BJ (cell line): ENCODE results near the gene GPR137B. TPM values are rescaled to one million over a fixed set of nuclear protein-coding genes. Genes with fewer than 3 reads are reported as not detected.

Experiments
- CTCF ChIA-PET: fragments of 350-600 bp; formaldehyde crosslinking; extraction: SDS; loops from one replicate; lab custom pipeline; 2021; ENCODE audit warnings: antibody characterized with exemption, inconsistent platforms; lab: Yijun Ruan, JAX
- POLR2A ChIA-PET: fragments of 300-600 bp; sonication (Branson Sonifier 250); formaldehyde crosslinking; extraction: SDS; loops from one replicate; lab custom pipeline; 2021; ENCODE audit warnings: antibody characterized with exemption; lab: Charles Lee
- DNase-seq: peaks from one replicate; pipeline ENCODE4 v3.0.0-alpha.2; 2011; ENCODE audit warnings: low read depth
- H3K27me3 ChIP-seq: 2 replicates; pipeline ENCODE4 v1.6.0; 2011; ENCODE audit warnings: low read length; ENCODE audit not compliant: control insufficient read depth, insufficient read depth
- H3K36me3 ChIP-seq: 2 replicates; pipeline ENCODE4 v1.5.1; 2011; ENCODE audit warnings: low read length; ENCODE audit not compliant: control insufficient read depth, insufficient read depth
- H3K4me3 ChIP-seq: 2 replicates; pipeline ENCODE4 v1.5.1; 2011; ENCODE audit warnings: low read depth, mild to moderate bottlenecking, control low read depth, low read length
- CTCF ChIP-seq: IDR thresholded peaks from 2 replicates; pipeline ENCODE4 v1.5.1; 2011; ENCODE audit warnings: low read depth, mild to moderate bottlenecking, control low read depth, inconsistent platforms, low read length, moderate library complexity; ENCODE audit not compliant: insufficient read depth
- polyA plus RNA-seq: library from polyadenylated mRNA; depleted of rRNA; stranded (reverse); fragments of >200 nt; gene quantifications from 2 replicates; pipeline ENCODE4 v1.2.3, GENCODE V29; 2011

GPR137B gene
- polyA plus RNA-seq, 1 experiment = 7.8 TPM

- CTCF ChIA-PET = interaction anchor here (0.6 to 1.4 kb wide), 2 partner anchors 21 to 1822 kb away, joined by 3 to 4 read pairs; no protein-coding TSS in a partner anchor
- no peak overlapping the region for H3K4me3 ChIP-seq
Measured at GRCh38 chr1:236132420-236133046, 9.8 kb upstream of the GPR137B start.

GRCh38 chr1:236133339-236133738 lies 9.0 kb upstream of the GPR137B start:
- H3K4me3 ChIP-seq = no peak overlapping the region
- no peak for DNase-seq
- H3K27me3 ChIP-seq = peaks cover 7% of the 10 kb centered on the region; the same call in 1 of the 2 replicates
- no peaks in the 10 kb centered on the region for H3K36me3 ChIP-seq
- no peak for TF ChIP-seq CTCF
- CTCF ChIA-PET = interaction anchor here (1.4 kb wide), 1 partner anchor 22 kb away, joined by 4 read pairs; no protein-coding TSS in a partner anchor
- POLR2A ChIA-PET = no interaction called here

More at GRCh38 chr1:236132420-236133046, 9.8 kb upstream of the GPR137B start:
- Histone ChIP-seq H3K27me3 (peaks cover 4% of the 10 kb centered on the region; the same call in 1 of the 2 replicates), H3K36me3 (no peaks in the 10 kb centered on the region)
- POLR2A ChIA-PET = no interaction called here
- no peak for TF ChIP-seq CTCF
- DNase-seq = no peak

- no peak for TF ChIP-seq CTCF
- no peaks in the 10 kb centered on the region for H3K36me3 ChIP-seq
- DNase-seq = no peak
- H3K27me3 ChIP-seq = peaks cover 7% of the 10 kb centered on the region; the same call in 1 of the 2 replicates
- no peak overlapping the region for H3K4me3 ChIP-seq
- CTCF ChIA-PET = interaction anchor here (1.4 kb wide), 1 partner anchor 23 kb away, joined by 4 read pairs; no protein-coding TSS in a partner anchor
- POLR2A ChIA-PET = no interaction called here
Measured at GRCh38 chr1:236133802-236134201, 8.5 kb upstream of the GPR137B start.

GRCh38 chr1:236137285-236137852 lies 5.0 kb upstream of the GPR137B start:
- H3K27me3 ChIP-seq = peaks cover 14% of the 10 kb centered on the region
- POLR2A ChIA-PET = no interaction called here
- no peaks in the 10 kb centered on the region for H3K36me3 ChIP-seq
- CTCF ChIA-PET = interaction anchor here (1.1 kb wide), 1 partner anchor 28 kb away, joined by 3 read pairs; no protein-coding TSS in a partner anchor
- no peak overlapping the region for H3K4me3 ChIP-seq
- TF ChIP-seq CTCF = no peak
- no peak for DNase-seq

GRCh38 chr1:236139495-236139894 lies 2.8 kb upstream of the GPR137B start:
- DNase-seq = no peak
- TF ChIP-seq CTCF = no peak
- Histone ChIP-seq H3K4me3 (no peak overlapping the region), H3K27me3 (peaks cover 14% of the 10 kb centered on the region), H3K36me3 (no peaks in the 10 kb centered on the region)
- ChIA-PET CTCF (no interaction called here), POLR2A (no interaction called here)
